SIG-M5 (cell line): ENCODE data around the gene SLC25A51.

ENCODE experiments used
- DNase-seq: peaks from one replicate; lab custom pipeline; 2025; lab: John Stamatoyannopoulos, UW

The SLC25A51 gene

GRCh38 chr9:37903647-37904444, at the start of gene SLC25A51:
SLC25A51 (minus strand) TSS chr9:37904127; CDS start chr9:37888550, 15,577 bp downstream.
- peak; percentile 24 for DNase-seq

DNA sequence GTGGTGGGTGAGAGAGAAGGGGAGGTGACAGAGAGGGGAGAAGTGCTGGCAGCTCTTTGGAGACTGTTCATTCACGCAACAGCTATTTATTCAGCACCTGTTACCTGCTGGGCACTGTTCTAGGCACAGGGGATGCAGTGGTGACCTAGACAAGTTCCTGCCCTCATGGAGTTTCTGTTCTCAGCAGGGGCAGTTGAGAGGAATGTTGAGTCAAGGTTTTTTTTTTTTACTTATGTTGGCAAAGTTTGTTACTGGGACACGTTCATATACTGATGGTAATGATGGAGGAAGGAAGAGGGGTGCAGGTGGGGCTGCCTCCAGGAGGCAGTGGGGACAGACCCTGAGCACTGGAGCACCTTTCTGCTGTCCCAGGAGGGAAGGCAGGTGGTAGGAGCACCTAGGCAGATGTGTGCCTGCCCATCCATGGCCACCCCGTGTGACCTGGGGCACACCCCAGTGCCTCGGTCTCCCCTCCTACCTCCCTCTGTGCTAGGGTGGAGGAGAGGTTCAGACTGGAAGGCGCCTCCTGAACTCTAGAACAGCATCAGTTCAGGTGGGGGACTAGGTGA, 49.4 kb upstream of the SLC25A51 start:
- DNase-seq: no peak

DNA sequence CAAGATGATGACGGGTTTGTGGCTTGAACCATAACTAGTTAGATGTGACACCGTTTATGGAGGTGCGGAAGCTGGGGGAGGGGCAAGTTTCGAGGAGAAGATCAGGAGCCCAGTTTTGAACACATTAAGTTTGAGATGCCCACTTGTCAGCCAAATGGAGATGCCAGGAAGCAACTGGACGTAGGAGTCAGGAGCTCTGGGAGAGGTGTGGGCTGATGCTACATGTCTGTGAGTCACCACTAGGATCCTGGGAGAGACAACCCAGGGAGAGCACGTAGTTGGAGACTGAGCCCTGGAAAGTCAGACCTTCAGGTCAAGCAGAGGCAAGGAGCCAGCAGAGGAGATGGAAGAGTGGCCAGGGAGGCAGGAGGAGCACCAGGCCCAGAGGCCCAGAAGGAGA, 48.8 kb upstream of the SLC25A51 start:
- no peak for DNase-seq

- no peak for DNase-seq
Observed at GRCh38 chr9:37951671-37952449, 47.9 kb upstream of the SLC25A51 start.

DNA sequence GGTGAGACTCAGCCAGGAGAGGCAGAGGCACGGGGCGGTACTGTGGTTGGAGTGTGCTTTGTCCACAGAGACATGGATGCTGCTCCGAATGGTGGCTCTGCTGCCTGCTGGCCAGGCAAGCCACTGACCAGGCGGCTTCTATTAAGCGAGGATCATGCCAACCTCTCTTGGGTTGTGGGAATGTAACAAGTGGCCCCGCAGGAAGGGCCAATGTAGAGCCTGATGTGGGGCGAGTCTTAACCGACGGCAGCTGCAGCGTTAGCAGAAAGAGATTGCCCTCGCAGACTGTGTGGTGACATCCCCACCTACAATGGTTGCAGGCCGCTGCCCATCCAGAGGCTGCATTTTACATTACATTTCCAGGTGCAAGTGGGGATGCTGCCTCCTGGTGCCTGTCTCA, 46.6 kb upstream of the SLC25A51 start:
- no peak for DNase-seq

DNA sequence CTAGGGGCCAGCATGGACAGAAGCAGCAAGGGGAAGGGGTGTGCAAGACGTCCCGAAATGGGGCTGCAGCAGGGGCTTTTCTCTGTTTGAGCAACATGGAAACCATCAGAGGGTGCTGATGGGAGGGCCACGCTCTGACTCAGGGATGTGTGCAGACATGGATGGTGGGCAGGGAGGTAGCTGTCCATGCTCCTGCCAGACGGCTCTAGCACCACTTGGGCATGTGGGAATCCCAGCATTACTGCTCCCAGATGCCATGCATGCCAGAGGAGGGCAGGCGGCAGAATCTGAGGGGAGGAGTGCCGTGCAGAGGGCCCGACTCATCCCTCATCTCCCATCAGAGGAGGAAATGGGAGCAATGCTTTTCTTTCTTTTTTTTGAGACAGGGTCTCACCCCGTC, 45.6 kb upstream of the SLC25A51 start:
- no peak for DNase-seq

- DNase-seq: no peak
Observed at GRCh38 chr9:37948417-37948980, 44.6 kb upstream of the SLC25A51 start.

GRCh38 chr9:37947977-37948376, 44.0 kb upstream of the SLC25A51 start:
- no peak for DNase-seq

DNA sequence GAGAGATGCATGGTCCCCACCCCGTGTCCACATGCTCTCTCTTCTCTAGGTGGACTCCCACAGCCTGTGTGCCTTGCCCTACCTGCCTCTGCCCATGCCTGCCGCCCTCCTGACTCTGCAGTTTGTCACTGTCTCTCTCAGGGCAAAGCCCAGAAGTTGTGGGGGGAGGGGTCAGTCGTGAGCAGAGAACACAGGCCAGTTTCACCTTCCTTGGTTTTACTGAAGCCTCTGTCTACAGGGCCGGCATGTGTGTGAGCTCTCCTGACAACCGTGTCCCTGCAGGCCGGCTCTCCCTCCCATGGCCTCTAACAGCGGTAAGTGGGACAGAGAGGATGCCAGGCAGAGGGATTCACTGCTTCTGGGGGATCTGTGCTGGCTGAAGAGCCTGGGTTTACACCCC, 43.5 kb upstream of the SLC25A51 start:
- no peak for DNase-seq

GRCh38 chr9:37946971-37947370, 43.0 kb upstream of the SLC25A51 start:
- DNase-seq: no peak

DNA sequence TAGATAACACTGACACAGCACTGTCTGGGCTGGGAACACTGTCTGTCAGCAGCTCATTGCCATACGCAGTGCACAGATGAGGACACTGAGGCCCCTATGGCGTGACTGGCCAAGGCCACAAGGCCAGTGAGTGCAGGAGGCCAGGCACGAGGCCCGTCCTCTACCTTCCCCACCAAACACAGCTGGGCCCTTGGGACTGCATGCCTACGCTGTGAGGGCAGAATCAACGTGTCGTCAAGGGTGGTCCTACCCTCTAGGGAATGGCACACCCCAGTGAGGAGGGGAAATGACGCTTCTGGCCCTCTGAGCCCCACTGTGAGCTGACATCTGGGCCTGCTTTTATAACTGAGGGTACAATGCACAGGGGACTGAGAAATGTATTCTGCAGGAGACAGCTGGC, 42.1 kb upstream of the SLC25A51 start:
- DNase-seq: no peak

DNA sequence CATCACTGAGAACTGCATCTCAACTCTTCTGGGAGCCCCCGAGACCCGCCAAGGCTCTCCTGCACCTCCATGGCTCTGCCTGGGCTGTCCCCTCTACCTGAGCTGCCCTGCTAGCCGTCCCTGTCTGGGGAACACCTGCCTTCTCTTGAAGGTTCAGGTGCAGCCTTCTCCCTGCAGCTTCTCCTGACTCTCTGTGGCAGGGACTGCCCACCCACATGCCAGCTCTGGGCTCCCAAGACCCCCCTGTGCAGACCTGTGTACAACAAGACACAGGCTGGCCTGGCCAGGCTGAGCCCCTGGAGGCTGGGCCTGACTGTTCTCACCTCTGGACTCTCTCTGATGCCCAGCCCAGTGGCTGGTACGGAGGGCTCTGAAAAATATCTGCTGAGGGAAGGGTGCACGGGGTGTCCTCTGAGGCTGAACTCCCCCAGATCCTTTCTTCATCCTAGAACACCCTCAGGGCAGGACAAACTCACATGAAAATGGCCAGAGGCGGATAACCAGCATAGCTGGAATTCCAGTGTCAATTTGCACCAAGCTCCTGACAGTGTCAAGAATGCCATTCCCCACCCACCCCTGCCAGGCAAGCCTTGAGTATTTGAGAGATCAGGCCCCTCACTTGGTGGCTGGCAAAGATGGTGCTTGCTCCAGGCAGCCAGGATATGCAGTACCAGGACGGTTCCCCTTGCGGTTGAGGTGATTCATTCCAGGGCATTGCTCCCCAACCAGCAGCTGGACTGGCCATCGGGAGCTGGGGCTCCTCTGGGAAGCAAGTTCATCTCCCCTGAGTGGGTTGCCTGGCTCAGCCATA, 40.9 kb upstream of the SLC25A51 start:
- DNase-seq: no peak

DNA sequence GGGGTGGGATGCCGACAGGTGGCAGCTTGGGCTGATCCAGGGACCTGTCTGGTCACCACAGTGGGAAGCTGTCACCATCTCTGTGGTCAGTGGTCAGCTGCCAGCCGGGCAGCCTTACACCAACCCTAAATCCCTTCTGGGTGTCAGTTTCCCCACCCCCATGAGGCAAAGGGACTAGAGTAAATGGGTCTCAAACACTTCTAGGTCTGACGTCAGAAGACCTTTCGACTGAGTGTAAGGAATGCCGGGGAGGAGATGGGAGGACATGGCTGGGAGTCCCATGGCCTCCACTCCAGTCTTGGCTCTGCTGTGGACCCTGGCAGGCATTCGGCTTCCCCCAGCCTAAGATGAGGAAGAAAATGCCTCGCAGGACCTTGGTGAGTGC, 40.3 kb upstream of the SLC25A51 start:
- no peak for DNase-seq

DNA sequence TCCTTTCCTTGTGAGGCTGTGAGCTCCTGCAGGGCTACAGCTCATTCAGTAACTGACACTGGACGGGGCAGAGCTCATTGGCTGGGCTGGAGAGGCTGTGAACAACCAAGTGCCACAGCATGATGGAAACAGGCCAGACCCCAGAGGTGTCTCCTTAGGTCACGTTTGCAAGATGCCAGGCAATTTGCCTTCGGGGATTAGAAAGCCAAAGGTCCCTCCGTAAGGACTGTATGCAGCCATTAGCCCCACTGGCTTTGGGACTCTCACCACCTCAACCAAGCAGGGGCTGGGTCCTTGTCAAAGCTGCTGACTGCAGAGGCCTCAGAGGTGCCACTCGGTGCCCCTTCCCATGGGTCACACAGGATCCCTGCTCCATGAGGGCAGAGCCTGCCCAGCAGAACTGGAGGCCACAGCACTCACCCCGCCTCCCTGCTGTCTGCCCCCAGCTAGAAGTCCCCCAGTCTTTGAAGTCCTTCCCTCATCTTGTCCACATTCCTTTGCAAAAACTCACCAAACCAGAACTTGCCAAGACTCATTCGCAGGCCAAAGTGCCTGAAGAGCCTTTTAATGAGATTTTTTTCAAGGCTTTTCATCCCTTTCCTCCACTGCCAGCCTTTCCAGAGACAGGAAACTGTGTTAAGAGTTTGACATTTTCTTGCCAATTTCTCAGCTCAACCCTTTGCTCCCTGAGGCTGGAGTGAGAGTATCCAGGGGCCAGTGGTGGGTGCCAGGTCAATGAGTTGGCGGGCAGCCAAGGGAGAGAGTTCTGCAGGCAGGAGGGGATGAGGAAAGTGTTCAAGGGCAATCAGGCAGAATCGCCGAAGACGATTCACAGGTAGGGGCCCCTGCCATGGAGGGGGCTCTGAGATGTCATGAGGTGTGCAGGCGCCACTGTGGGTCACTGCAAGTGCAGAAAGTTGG, 39.7 kb upstream of the SLC25A51 start:
- no peak for DNase-seq

DNA sequence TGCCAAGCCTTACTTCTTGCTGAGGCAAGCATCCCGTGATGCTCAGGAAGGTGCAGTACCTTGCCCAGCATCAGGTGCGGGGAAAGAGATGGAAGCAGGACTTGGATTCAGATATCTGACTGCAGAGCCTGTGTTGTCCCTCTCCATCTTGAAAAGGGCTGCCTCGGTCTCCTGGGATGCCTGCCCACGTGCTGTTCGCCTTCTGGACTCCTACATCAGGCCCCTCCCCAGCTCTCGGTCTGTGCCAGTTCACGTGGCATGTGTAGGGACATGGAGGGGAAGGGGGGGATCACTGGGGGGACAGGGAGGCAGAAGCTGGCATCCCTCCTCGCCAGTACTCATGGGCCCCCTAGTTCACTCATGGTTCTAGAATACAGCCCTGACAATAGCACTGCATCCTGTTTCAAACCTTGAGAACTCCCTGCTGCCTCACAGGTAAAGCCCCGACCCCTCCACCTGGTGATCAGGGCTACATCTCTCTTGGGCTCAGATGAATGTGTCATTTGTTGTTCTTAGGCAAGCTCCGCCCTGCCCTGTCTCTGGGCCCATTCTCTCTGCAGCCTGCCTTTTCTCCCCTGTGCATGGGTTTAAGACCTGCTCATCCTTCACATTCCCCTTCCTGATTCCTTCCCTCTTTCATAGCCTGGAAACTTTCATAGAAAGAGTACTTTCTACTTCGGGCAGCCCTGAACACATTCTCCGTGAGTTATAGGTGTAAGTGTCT, 38.9 kb upstream of the SLC25A51 start:
- no peak for DNase-seq

DNA sequence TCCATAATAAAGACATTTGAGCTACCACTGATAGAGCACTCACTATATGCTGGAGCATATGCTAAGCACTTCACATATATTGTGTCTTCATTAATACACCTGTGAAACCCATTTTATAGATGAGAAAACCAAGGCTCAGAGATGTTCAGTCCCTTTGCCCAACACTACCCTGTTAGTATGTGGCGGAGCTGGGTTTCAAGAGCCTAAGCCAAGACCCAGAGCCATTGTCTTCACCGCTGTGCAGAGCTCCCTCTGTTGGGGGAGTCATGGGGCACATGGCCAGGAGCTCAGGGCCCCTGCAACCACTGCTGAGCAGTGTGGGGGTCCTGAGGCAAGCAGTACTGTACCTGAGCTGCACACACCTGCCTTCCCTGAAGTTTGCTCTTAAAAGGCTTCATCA, 37.3 kb upstream of the SLC25A51 start:
- DNase-seq: no peak

DNA sequence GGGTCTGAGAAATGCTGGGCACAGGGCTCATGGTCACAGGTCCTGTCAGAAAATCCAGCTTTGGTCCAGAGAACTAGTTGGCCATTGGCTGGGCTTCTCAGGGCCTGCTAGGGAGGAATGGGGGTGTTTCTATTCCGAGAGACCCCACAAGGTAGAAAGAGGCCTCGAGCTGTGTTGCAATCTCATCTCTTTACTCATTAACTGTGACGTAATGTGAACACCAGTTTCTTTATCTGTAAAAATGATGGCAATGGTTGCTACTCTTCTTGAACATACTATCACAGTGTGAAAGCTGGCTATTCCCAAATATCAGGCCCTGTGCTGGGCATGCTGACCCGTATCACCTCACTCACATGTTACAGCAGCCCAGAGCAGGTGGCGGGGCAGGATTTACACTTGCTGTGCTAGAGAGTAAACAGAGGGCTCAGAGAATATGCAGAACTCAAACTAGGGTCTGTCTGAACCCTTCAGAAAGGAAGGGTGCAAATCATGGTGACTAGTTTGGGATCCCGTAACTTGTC, 35.7 kb upstream of the SLC25A51 start:
- no peak for DNase-seq

- DNase-seq: no peak
Observed at GRCh38 chr9:37938121-37938891, 34.4 kb upstream of the SLC25A51 start.

- no peak for DNase-seq
Observed at GRCh38 chr9:37937366-37937765, 33.4 kb upstream of the SLC25A51 start.
